HL-60 (cell line): ENCODE measurements around the gene GGT7.

Source experiments
- CTCF ChIP-seq: IDR thresholded peaks from one replicate; pipeline ENCODE4 v1.5.1; 2011; ENCODE audit warnings: low read length, control low read depth, inconsistent platforms; ENCODE audit not compliant: insufficient read depth
- POLR2AphosphoS5 ChIP-seq: IDR thresholded peaks from 2 replicates; pipeline ENCODE4 v1.6.1; 2012; ENCODE audit warnings: low read depth

DNA sequence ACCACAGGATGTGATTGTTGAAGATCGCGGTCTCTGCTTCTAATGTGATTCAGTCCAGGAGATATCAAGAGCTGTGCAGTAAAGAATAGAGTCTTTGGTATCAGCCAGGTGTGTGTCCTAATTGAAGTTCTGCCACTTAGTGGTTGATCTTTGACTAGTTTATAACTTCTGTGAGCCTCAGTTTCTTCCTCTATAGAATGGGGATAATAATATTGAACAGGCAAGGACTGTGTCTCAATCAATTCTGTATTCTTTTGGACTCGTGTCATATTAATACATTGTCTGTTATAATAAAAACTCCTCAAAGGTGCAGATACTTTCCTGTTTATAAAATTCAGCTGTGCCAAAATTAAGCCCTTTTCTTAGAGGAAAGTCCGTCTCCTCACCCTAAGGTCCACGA, 24.1 kb downstream of the GGT7 start:
- TF ChIP-seq POLR2AphosphoS5 (no peak), CTCF (no peak)
